ENCODE data around the gene MYO5B.

Gene MYO5B

GRCh38 chr18:49933530-49934128, 261.3 kb downstream of the MYO5B start:
- no peaks in the 10 kb centered on the region for H3K9me3 ChIP-seq (ENCODE audit: control insufficient read depth, insufficient read depth, low read length)
- H4K20me1 ChIP-seq (ENCODE audit: control insufficient read depth, insufficient read depth, low read depth, low read length) = no peaks in the 10 kb centered on the region
- no peak overlapping the region for H3K27ac ChIP-seq (ENCODE audit: low read depth, low read length)
- no peaks in the 10 kb centered on the region for H3K27me3 ChIP-seq (ENCODE audit: control insufficient read depth, low read length)
- no peaks in the 10 kb centered on the region for H3K4me1 ChIP-seq (ENCODE audit: control insufficient read depth, low read length)
- no peaks in the 10 kb centered on the region for H3K36me3 ChIP-seq (ENCODE audit: control insufficient read depth, low read length)
- H3K4me3 ChIP-seq (ENCODE audit: low read length) = no peak overlapping the region
- TF ChIP-seq EZH2phosphoT487 (IDR thresholded peaks at IDR 0.05; ENCODE audit: borderline replicate concordance, low read length) (no peak), CTCF (IDR thresholded peaks at IDR 0.05; ENCODE audit: low read depth, low read length, poor library complexity, severe bottlenecking) (no peak)
- no peaks in the 10 kb centered on the region for H3K9me2 ChIP-seq (replicated peaks; ENCODE audit: control insufficient read depth, low read length)
- no peaks in the 10 kb centered on the region for H3F3A ChIP-seq (ENCODE audit: control insufficient read depth, insufficient read depth)
- H3K4me2 ChIP-seq (ENCODE audit: low read length) = no peak overlapping the region
- no peaks in the 10 kb centered on the region for H3K79me2 ChIP-seq (ENCODE audit: control insufficient read depth, low read length)

- no peaks in the 10 kb centered on the region for H3F3A ChIP-seq (ENCODE audit: control insufficient read depth, insufficient read depth)
- H3K36me3 ChIP-seq (ENCODE audit: control insufficient read depth, low read length) = no peaks in the 10 kb centered on the region
- no peak for TF ChIP-seq CTCF (IDR thresholded peaks at IDR 0.05; ENCODE audit: low read depth, low read length, poor library complexity, severe bottlenecking)
- no peak for TF ChIP-seq EZH2phosphoT487 (IDR thresholded peaks at IDR 0.05; ENCODE audit: borderline replicate concordance, low read length)
- H3K27ac ChIP-seq (ENCODE audit: low read depth, low read length) = no peak overlapping the region
- H3K4me2 ChIP-seq (ENCODE audit: low read length) = no peak overlapping the region
- no peaks in the 10 kb centered on the region for H3K9me3 ChIP-seq (ENCODE audit: control insufficient read depth, insufficient read depth, low read length)
- H3K9me2 ChIP-seq (replicated peaks; ENCODE audit: control insufficient read depth, low read length) = no peaks in the 10 kb centered on the region
- no peaks in the 10 kb centered on the region for H4K20me1 ChIP-seq (ENCODE audit: control insufficient read depth, insufficient read depth, low read depth, low read length)
- H3K79me2 ChIP-seq (ENCODE audit: control insufficient read depth, low read length) = no peaks in the 10 kb centered on the region
- no peaks in the 10 kb centered on the region for H3K27me3 ChIP-seq (ENCODE audit: control insufficient read depth, low read length)
- no peaks in the 10 kb centered on the region for H3K4me1 ChIP-seq (ENCODE audit: control insufficient read depth, low read length)
- no peak overlapping the region for H3K4me3 ChIP-seq (ENCODE audit: low read length)
These were observed 263.2 kb downstream of the MYO5B start for GRCh38 chr18:49931760-49932159.

- Histone ChIP-seq H4K20me1 (ENCODE audit: control insufficient read depth, insufficient read depth, low read depth, low read length) (no peaks in the 10 kb centered on the region), H3F3A (ENCODE audit: control insufficient read depth, insufficient read depth) (no peaks in the 10 kb centered on the region), H3K79me2 (ENCODE audit: control insufficient read depth, low read length) (no peaks in the 10 kb centered on the region), H3K9me2 (replicated peaks; ENCODE audit: control insufficient read depth, low read length) (no peaks in the 10 kb centered on the region), H3K4me1 (ENCODE audit: control insufficient read depth, low read length) (no peaks in the 10 kb centered on the region), H3K27ac (ENCODE audit: low read depth, low read length) (no peak overlapping the region), H3K36me3 (ENCODE audit: control insufficient read depth, low read length) (no peaks in the 10 kb centered on the region), H3K4me2 (ENCODE audit: low read length) (no peak overlapping the region), H3K4me3 (ENCODE audit: low read length) (no peak overlapping the region), H3K9me3 (ENCODE audit: control insufficient read depth, insufficient read depth, low read length) (no peaks in the 10 kb centered on the region), H3K27me3 (ENCODE audit: control insufficient read depth, low read length) (no peaks in the 10 kb centered on the region)
- TF ChIP-seq EZH2phosphoT487 (IDR thresholded peaks at IDR 0.05; ENCODE audit: borderline replicate concordance, low read length) (no peak), CTCF (IDR thresholded peaks at IDR 0.05; ENCODE audit: low read depth, low read length, poor library complexity, severe bottlenecking) (no peak)
These were observed 263.8 kb downstream of the MYO5B start for GRCh38 chr18:49931179-49931578.

Measured in DOHH2 (cell line).